Measurements from ENCODE around the gene NTM.
A peak's percentile ranks its signal among the peaks of the same experiment; 100 is the strongest.
"Not testable (repeated sequence)": the region's sequence is repeated elsewhere in the genome, so short reads cannot be mapped to it uniquely, and the experiment has no call there.

The NTM gene

DNA sequence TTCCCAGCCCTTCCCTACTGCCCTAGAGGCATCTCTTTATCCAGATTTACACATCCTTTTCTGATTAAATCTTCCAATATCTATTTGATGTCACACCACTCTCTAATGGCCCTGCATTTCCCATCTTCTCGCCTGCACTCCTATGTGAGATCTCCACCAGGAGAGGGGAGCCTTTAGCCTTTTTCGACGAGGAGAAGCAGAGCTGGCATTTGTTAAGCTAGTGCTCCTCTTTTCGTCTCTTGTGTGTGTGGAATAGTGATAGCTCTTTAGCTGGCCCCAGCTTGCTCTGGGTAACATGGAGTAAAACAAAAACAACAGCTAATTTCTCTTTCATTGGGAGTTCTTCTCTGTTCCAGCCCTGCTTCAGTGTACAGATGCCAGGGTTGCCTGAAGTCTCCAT lies 536.5 kb downstream of the NTM start:
- H3K4me3 ChIP-seq (ENCODE audit: low read depth, low read length) = no peak overlapping the region
- TF ChIP-seq, protein P1, sequence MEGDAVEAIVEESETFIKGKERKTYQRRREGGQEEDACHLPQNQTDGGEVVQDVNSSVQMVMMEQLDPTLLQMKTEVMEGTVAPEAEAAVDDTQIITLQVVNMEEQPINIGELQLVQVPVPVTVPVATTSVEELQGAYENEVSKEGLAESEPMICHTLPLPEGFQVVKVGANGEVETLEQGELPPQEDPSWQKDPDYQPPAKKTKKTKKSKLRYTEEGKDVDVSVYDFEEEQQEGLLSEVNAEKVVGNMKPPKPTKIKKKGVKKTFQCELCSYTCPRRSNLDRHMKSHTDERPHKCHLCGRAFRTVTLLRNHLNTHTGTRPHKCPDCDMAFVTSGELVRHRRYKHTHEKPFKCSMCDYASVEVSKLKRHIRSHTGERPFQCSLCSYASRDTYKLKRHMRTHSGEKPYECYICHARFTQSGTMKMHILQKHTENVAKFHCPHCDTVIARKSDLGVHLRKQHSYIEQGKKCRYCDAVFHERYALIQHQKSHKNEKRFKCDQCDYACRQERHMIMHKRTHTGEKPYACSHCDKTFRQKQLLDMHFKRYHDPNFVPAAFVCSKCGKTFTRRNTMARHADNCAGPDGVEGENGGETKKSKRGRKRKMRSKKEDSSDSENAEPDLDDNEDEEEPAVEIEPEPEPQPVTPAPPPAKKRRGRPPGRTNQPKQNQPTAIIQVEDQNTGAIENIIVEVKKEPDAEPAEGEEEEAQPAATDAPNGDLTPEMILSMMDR (IDR thresholded peaks at IDR 0.05; ENCODE audit: borderline replicate concordance, insufficient read depth, low read depth, low read length) = no peak

DNA sequence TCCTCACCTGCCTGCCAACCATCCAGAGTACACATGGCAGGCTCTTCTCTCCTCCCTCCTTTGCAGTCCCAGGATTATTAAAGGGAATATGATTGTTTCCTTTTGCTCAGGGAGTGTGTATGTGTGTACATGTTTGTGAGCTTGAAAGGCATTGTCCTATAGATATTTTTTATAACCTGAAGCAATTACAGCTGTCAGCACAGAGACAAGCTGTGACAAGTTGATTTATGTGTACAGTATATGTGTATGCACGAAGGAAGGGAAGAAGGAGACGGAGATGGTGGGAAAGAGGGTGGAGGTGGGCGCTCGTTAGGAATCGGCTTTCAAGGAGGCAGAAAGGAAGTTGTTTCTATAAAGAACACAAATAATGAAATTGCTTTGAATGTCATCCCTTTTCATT lies 537.0 kb downstream of the NTM start:
- H3K4me3 ChIP-seq (ENCODE audit: low read depth, low read length) = no peak overlapping the region
- TF ChIP-seq, protein P1 (IDR thresholded peaks at IDR 0.05; ENCODE audit: borderline replicate concordance, insufficient read depth, low read depth, low read length) = no peak

DNA sequence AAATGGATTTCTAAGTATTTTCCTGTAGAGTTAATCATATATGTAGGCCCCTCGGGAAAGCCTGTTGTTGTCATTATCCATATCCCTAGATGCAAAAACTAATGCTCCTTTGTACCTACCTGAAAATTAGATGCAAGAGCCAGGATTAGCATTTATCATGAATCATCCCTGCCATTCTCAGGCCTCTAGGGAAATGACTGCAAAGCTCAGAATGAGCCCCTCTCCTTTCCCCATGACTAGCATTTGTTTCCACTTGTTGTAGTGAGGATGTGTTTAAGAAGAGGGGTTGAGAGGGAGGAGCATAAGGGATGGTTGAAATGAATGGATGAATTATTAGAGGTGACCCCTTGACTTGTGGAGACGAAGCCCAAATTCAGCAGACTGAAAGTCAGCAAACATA lies 537.9 kb downstream of the NTM start:
- TF ChIP-seq, protein P1 (IDR thresholded peaks at IDR 0.05; ENCODE audit: borderline replicate concordance, insufficient read depth, low read depth, low read length) = no peak
- no peak overlapping the region for H3K4me3 ChIP-seq (ENCODE audit: low read depth, low read length)

DNA sequence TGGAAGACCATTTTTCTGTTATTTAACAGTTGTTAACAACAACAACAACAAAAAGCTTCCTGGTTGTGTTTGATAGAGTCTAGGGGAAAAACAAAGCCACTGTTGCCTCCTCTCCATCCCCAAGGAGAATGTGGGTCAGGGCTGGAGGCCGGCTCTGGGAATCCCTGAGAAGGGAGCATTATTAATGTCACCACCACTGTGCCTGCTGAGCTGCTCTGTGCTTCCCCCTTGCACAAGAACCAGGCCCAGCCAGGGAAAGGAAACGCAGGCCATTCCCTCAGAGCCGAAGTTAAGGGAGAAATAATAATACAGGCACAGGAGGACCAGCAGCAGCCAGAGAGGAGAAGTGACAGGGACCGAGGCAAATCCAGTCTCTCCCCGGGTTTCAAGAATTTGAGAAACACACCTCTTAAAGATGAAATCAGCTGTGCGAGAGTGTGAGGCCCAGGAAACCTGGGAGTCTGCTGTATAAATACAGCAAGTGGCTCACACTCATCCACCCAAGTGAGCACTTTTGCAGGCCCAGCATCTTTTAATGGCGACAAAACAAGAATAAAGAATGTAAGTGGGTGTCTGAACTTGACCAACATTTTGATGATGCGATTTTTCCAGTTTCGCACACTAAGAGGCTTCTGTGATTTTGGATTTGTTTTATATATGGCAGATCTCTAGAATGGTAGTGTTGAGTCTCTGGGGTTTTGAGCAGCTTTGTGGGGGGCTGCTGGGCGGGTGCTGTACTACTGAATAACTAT lies 539.2 kb downstream of the NTM start:
- no peak overlapping the region for H3K4me3 ChIP-seq (ENCODE audit: low read depth, low read length)
- TF ChIP-seq, protein P1 (IDR thresholded peaks at IDR 0.05; ENCODE audit: borderline replicate concordance, insufficient read depth, low read depth, low read length) = no peak

DNA sequence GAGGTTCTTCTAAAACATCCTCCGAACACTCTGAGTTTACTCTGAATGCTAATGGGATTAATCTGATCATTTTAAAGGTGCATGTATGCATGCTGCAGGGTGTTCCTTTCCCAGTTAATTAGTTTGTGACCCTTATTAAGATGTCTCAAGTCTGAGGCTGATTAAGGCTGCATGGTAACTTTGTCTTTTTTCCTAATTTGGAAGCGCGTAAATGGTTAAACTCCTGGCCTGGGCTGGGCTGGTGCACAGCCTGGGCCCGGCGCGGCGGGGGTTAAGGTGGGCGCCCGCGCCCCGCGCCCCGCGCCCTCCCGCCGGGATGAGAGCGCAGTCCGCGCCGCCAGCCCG lies 539.7 kb downstream of the NTM start:
- TF ChIP-seq, protein P1 (IDR thresholded peaks at IDR 0.05; ENCODE audit: borderline replicate concordance, insufficient read depth, low read depth, low read length) = no peak
- H3K4me3 ChIP-seq (ENCODE audit: low read depth, low read length) = no peak overlapping the region

DNA sequence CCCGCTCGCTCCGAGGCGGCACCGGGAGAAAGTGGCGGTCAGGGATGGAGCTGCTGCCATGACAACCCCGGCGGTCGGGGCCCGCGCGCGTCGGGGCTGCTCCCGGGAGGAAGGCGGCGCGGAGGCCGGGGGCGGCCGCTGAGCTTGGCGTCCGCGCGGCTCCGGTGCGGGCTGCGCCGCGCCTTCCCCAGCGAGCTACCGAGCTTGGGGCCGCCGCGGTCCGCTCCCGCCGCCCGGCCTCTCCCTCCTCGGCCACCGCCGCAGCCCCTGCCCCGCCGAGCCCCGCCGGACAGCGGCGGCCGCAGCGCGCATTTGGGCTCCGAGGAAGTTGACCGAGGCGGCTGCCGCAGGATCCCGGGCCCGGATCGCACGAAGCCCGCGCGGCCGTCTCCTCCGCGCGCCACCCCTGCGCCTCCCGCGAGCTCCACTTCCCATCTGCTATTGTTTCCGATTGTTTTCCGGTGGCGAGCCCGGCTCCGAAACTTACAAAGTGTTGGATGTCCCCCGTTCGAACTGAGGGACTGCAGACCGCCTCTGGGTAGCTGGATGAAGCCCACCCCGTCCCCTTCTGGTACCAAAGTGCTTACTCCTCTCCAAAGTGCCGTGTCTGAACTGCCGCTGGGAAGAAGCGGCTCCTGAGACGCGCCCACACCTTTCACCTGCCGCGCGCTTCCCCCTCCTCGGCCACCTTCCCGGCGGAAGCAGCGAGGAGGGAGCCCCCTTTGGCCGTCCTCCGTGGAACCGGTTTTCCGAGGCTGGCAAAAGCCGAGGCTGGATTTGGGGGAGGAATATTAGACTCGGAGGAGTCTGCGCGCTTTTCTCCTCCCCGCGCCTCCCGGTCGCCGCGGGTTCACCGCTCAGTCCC lies 540.3 kb downstream of the NTM start:
- H3K4me3 ChIP-seq (ENCODE audit: low read depth, low read length) = peak overlapping the region; percentile 16
- TF ChIP-seq, protein P1 (IDR thresholded peaks at IDR 0.05; ENCODE audit: borderline replicate concordance, insufficient read depth, low read depth, low read length) = no peak

DNA sequence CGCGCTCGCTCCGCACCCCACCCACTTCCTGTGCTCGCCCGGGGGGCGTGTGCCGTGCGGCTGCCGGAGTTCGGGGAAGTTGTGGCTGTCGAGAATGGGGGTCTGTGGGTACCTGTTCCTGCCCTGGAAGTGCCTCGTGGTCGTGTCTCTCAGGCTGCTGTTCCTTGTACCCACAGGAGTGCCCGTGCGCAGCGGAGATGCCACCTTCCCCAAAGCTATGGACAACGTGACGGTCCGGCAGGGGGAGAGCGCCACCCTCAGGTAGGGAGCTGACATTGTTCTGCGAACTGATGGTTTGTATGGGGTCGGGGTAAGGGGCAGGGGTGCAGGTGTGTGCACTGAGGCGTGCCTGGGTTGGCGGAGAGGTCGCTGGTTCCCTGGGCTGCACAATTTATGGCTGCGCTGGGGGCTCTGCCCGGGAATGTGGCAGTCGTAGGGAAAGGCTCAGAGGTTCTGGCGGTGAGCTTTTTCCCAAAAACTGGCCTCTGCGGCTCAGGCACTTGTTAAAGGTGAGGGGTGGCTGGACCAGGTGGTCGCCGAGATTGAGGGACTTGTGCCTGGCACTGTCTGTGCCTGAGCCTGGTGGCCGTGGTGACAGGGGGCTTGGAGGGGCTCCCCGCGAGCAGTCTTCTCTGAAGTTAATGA lies 541.1 kb downstream of the NTM start:
- not testable (repeated sequence) for H3K4me3 ChIP-seq (ENCODE audit: low read depth, low read length)

All from GM12875 (cell line).